HCT116 (cell line): Measurements from ENCODE around the gene CTBP2. TPM values are rescaled to one million over a fixed set of nuclear protein-coding genes. Genes with fewer than 3 reads are reported as not detected.

Experiments
- ATAC-seq: fragments of 200-7000 bp; cut with Tn5 transposase; 2 replicates; pipeline ENCODE4 v1.9.1; 2020; ENCODE audit warnings: mild to moderate bottlenecking, moderate library complexity
- BruUV-seq: library from RNA; stranded (reverse); fragments of 400-500 nt; replicated peaks from 2 replicates; lab custom pipeline; 2021; lab: Mats Ljungman, UMichigan
- CTCF ChIA-PET: fragments of 300-600 bp; sonication (Branson Sonifier 250); formaldehyde crosslinking; loops from one replicate; lab custom pipeline; 2021; ENCODE audit warnings: antibody characterized with exemption; lab: Charles Lee
- POLR2A ChIA-PET: fragments of 300-600, 350-600 bp; sonication (Branson Sonifier 250); formaldehyde crosslinking; loops from one replicate; lab custom pipeline; 2021; ENCODE audit warnings: antibody characterized with exemption; lab: Charles Lee
- RAD21 ChIA-PET, 2 experiments: fragments of 300-600 bp; sonication (Branson Sonifier 250); formaldehyde crosslinking; loops; one replicate each; lab custom pipeline; 2023; ENCODE audit warnings: low total read pairs in 2 of 2; ENCODE audit not compliant: uncharacterized antibody in 2 of 2, unreplicated experiment in 2 of 2, low non-redundant PET in 1 of 2; lab: Charles Lee
- DNase-seq: peaks from one replicate; pipeline ENCODE4 v3.0.0-alpha.2; 2010; ENCODE audit warnings: low read depth, low spot score
- H2AFZ ChIP-seq: fragments of 200-600 bp; shearing (Covaris generic), sonication (generic); 2 replicates; pipeline ENCODE4 v1.6.1; 2017; ENCODE audit warnings: low read depth, mixed run types, mixed read lengths, antibody characterized with exemption, low read length; ENCODE audit not compliant: poor library complexity, severe bottlenecking
- H3K27ac ChIP-seq: 2 replicates; pipeline ENCODE4 v1.5.1; 2012; ENCODE audit warnings: low read depth, low read length
- H3K27me3 ChIP-seq: fragments of 200-600 bp; sonication (generic); 2 replicates; pipeline ENCODE4 v1.6.1; 2016; ENCODE audit warnings: mixed run types, low read length, mixed read lengths; ENCODE audit not compliant: insufficient read depth
- H3K36me3 ChIP-seq, 2 experiments: fragments of 200-500 bp in 1 of 2; fragments of 200-600 bp in 1 of 2; sonication (Bioruptor generic) in 1 of 2; sonication (generic) in 1 of 2; 2 replicates each; pipeline versions ENCODE4 v1.5.1 to v1.6.1; 2014 to 2016; ENCODE audit warnings: low read length in 2 of 2, inconsistent platforms in 1 of 2, mixed read lengths in 1 of 2, mixed run types in 1 of 2; ENCODE audit not compliant: insufficient read depth in 2 of 2, control insufficient read depth in 1 of 2
- H3K4me1 ChIP-seq, 2 experiments: fragments of 200-600 bp in 1 of 2; sonication (generic) in 1 of 2; 2 replicates each; pipeline versions ENCODE4 v1.5.1 to v1.6.1; 2012 to 2017; ENCODE audit warnings: low read length in 2 of 2, inconsistent platforms in 1 of 2, mild to moderate bottlenecking in 1 of 2, mixed read lengths in 1 of 2, mixed run types in 1 of 2, moderate library complexity in 1 of 2; ENCODE audit not compliant: insufficient read depth in 2 of 2, control insufficient read depth in 1 of 2
- H3K4me2 ChIP-seq: fragments of 200-600 bp; sonication (generic); 2 replicates; pipeline ENCODE4 v1.6.1; 2017; ENCODE audit warnings: mixed run types, low read length, mixed read lengths
- H3K4me3 ChIP-seq, 2 experiments: fragments of 200-600 bp in 1 of 2; sonication (generic) in 1 of 2; replicated peaks in 1 of 2; 2 replicates each; pipeline ENCODE4 v1.5.1; 2011 to 2016; ENCODE audit warnings: low read length in 2 of 2, control low read depth in 1 of 2, low read depth in 1 of 2, mild to moderate bottlenecking in 1 of 2, mixed read lengths in 1 of 2, mixed run types in 1 of 2
- H3K79me2 ChIP-seq: fragments of 200-600 bp; sonication (generic); 2 replicates; pipeline ENCODE4 v1.6.1; 2017; ENCODE audit warnings: mild to moderate bottlenecking, mixed run types, low read length, moderate library complexity, mixed read lengths; ENCODE audit not compliant: insufficient read depth
- H3K9ac ChIP-seq: fragments of 200-600 bp; sonication (generic); 2 replicates; pipeline ENCODE4 v1.6.1; 2016; ENCODE audit warnings: low read length, mixed read lengths
- H3K9me2 ChIP-seq: fragments of 200-600 bp; sonication (generic), shearing (Covaris generic); 2 replicates; pipeline ENCODE4 v1.6.1; 2017; ENCODE audit warnings: mixed run types, mild to moderate bottlenecking, moderate library complexity; ENCODE audit not compliant: insufficient read depth
- H3K9me3 ChIP-seq, 2 experiments: fragments of 200-500 bp in 1 of 2; fragments of 200-600 bp in 1 of 2; sonication (Bioruptor generic) in 1 of 2; sonication (generic) in 1 of 2; 2 replicates each; pipeline ENCODE4 v1.6.1; 2014 to 2017; ENCODE audit warnings: low read length in 2 of 2, mixed read lengths in 2 of 2, inconsistent platforms in 1 of 2, low read depth in 1 of 2, mild to moderate bottlenecking in 1 of 2, mixed run types in 1 of 2, moderate library complexity in 1 of 2; ENCODE audit not compliant: control insufficient read depth in 1 of 2, insufficient read depth in 1 of 2
- H4K20me1 ChIP-seq: fragments of 200-600 bp; sonication (generic), shearing (Covaris generic); 2 replicates; pipeline ENCODE4 v1.6.1; 2017; ENCODE audit warnings: mixed run types, mild to moderate bottlenecking, moderate library complexity; ENCODE audit not compliant: insufficient read depth
- ATF3 ChIP-seq: IDR thresholded peaks from 2 replicates; pipeline ENCODE4 v1.6.1; 2012
- CBX3 ChIP-seq: IDR thresholded peaks from 2 replicates; pipeline ENCODE4 v1.6.1; 2012; ENCODE audit warnings: low read depth
- CEBPB ChIP-seq: IDR thresholded peaks from 2 replicates; pipeline ENCODE4 v1.6.1; 2012; ENCODE audit warnings: low read depth
- CTCF ChIP-seq, 3 experiments: fragments of 200-600 bp in 1 of 3; sonication (generic) in 1 of 3; IDR thresholded peaks in 2 of 3; conservative IDR thresholded peaks in 1 of 3; 2 replicates each; pipeline ENCODE4 v1.5.1; 2012 to 2017; ENCODE audit warnings: low read depth in 2 of 3, low read length in 2 of 3, antibody characterized with exemption in 1 of 3, borderline replicate concordance in 1 of 3, control low read depth in 1 of 3, mild to moderate bottlenecking in 1 of 3, mixed read lengths in 1 of 3, mixed run types in 1 of 3, moderate library complexity in 1 of 3; ENCODE audit not compliant: insufficient read depth in 1 of 3
- EGR1 ChIP-seq: IDR thresholded peaks from 2 replicates; pipeline ENCODE4 v1.6.1; 2012; ENCODE audit warnings: low read depth
- ELF1 ChIP-seq: IDR thresholded peaks from 2 replicates; pipeline ENCODE4 v1.6.1; 2012; ENCODE audit warnings: low read depth, borderline replicate concordance
- EZH2 ChIP-seq: fragments of 200-600 bp; sonication (generic); IDR thresholded peaks from 2 replicates; pipeline ENCODE4 v1.6.1; 2017; ENCODE audit warnings: antibody characterized with exemption, mixed run types
- EZH2phosphoT487 ChIP-seq: fragments of 200-600 bp; IDR thresholded peaks from 2 replicates; pipeline ENCODE4 v1.6.1; 2018; ENCODE audit warnings: antibody characterized with exemption, borderline replicate concordance
- JUND ChIP-seq: IDR thresholded peaks from 2 replicates; pipeline ENCODE4 v1.6.1; 2012
- POLR2A ChIP-seq: IDR thresholded peaks from 2 replicates; pipeline ENCODE4 v1.7.0; 2011; ENCODE audit warnings: borderline replicate concordance; ENCODE audit not compliant: insufficient read depth, insufficient read length; ENCODE audit errors: extremely low read depth
- POLR2AphosphoS5 ChIP-seq: IDR thresholded peaks from 2 replicates; pipeline ENCODE4 v1.6.1; 2011; ENCODE audit warnings: mild to moderate bottlenecking, low read depth, low read length, moderate library complexity
- SIN3A ChIP-seq: IDR thresholded peaks from 2 replicates; pipeline ENCODE4 v1.6.1; 2012; ENCODE audit warnings: low read depth
- SRF ChIP-seq: IDR thresholded peaks from 2 replicates; pipeline ENCODE4 v1.6.1; 2012; ENCODE audit warnings: low read depth
- ZBTB33 ChIP-seq: IDR thresholded peaks from 2 replicates; pipeline ENCODE4 v1.6.1; 2011; ENCODE audit warnings: mild to moderate bottlenecking, low read length, moderate library complexity; ENCODE audit not compliant: insufficient replicate concordance; ENCODE audit errors: extremely low read depth
- ZFX ChIP-seq: fragments of 450-650 bp; IDR thresholded peaks from 2 replicates; pipeline ENCODE4 v1.6.1; 2017
- ZNF274 ChIP-seq: fragments of 200-500 bp; sonication (Bioruptor generic); IDR thresholded peaks from 2 replicates; pipeline ENCODE4 v1.6.1; 2014; ENCODE audit warnings: mild to moderate bottlenecking, low read depth, low read length, inconsistent platforms
- intact Hi-C: fragments of 100-400 bp; cut with micrococcal nuclease; formaldehyde crosslinking; loops from 2 replicates; pipeline ENCODE4 v1.10.0; 2022
- total RNA-seq: library from RNA; stranded (reverse); gene quantifications from one replicate; pipeline ENCODE4 v1.2.1, GENCODE V29; 2021; ENCODE audit not compliant: unreplicated experiment

CTBP2 gene
- total RNA-seq, 1 experiment from 2014 or later: 144 TPM

DNA sequence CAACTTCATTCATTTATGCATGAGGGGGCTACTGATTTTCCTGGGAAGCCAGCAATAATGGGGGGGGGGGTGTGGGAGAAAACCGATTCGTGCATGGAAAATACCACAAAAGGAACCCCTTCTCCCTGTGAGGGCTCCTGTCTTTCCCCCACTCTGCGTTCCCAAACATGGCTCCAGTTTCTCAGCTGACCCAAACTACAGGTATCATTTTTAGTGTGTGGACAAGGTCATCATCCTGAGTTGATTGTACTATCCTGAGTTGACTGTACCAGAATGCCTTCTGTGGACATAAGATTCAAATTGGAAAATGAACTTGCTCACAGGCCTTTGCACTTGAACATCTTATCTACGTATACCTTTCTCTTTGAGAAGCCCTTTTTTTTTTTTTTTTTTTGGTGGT is 168.5 kb downstream of the CTBP2 start:
- RAD21 ChIA-PET: interaction anchor here (0.7 to 1.0 kb wide), 3 partner anchors 12 to 71 kb away, joined by 3 to 6 read pairs (median 4); no protein-coding TSS in a partner anchor
- no peak for TF ChIP-seq SRF
- TF ChIP-seq CEBPB: no peak
- no peak for TF ChIP-seq ZFX
- TF ChIP-seq JUND: no peak
- TF ChIP-seq CBX3: no peak
- TF ChIP-seq ZNF274: no peak
- TF ChIP-seq ELF1: no peak
- TF ChIP-seq ZBTB33: no peak
- TF ChIP-seq EZH2phosphoT487: no peak
- no peak for TF ChIP-seq POLR2AphosphoS5
- no peak for TF ChIP-seq CTCF (IDR thresholded peaks at IDR 0.05 in 2 of 3, conservative IDR thresholded peaks at IDR 0.05 in 1 of 3; ENCODE audit: borderline replicate concordance in 1 of 3, insufficient read depth in 1 of 3, low read depth in 2 of 3, low read length in 2 of 3)
- no peak for TF ChIP-seq EZH2
- no peak for TF ChIP-seq POLR2A
- TF ChIP-seq EGR1: no peak
- no peak for TF ChIP-seq SIN3A
- TF ChIP-seq ATF3: no peak
- BruUV-seq: no TSS peak
- POLR2A ChIA-PET: no interaction called here
- no peak overlapping the region for H3K27ac ChIP-seq
- peaks cover 3% of the 10 kb centered on the region; the same call in 1 of the 2 replicates for H3K79me2 ChIP-seq
- H3K4me1 ChIP-seq: no peaks in the 10 kb centered on the region
- H3K9ac ChIP-seq: no peak overlapping the region
- intact Hi-C loops: loop anchor here (1.0 to 10.0 kb wide), 3 partner anchors 153 to 635 kb away; no protein-coding TSS in a partner anchor
- no peak overlapping the region for H3K4me2 ChIP-seq
- CTCF ChIA-PET: interaction anchor here (0.8 to 2.4 kb wide), 11 partner anchors 10 to 831 kb away, joined by 3 to 17 read pairs (median 5); partner anchors contain the start of genes BCCIP and UROS
- no peak overlapping the region for H3K4me3 ChIP-seq
- DNase-seq (no peak), ATAC-seq (no peak)
- H2AFZ ChIP-seq: no peak overlapping the region
- peaks cover 10% of the 10 kb centered on the region; the same call in 1 of the 2 replicates for H4K20me1 ChIP-seq
- no peaks in the 10 kb centered on the region for H3K27me3 ChIP-seq
- H3K9me2 ChIP-seq: no peaks in the 10 kb centered on the region
- H3K36me3 ChIP-seq: peaks cover 57 to 58% of the 10 kb centered on the region in 2 experiments
- H3K9me3 ChIP-seq: no peaks in the 10 kb centered on the region
